ENCODE measurements around the gene TGFBR2. TPM values are rescaled to one million over a fixed set of nuclear protein-coding genes. Genes with fewer than 3 reads are reported as not detected.

Gene TGFBR2
- polyA plus RNA-seq, 1 donor (not counting 4 experiments of a cell fraction or from before 2014, with no cell fraction given): 303 TPM

DNA sequence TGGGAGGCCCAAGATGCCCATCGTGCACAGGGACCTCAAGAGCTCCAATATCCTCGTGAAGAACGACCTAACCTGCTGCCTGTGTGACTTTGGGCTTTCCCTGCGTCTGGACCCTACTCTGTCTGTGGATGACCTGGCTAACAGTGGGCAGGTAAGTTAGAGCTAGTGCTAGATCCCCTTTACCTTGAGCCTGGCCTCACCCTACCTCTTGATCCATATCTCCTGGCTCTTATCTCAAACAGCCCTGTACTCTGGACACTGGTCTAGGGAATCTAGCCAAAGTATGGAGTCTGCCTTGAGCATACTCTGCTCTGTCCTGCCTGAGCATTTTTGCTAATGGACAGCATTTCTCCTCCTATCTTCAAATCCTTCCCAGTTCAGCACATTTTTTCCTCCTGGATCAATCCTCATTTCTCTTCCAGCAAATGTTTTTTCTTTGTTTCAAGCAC, 65.9 kb downstream of the TGFBR2 start:
- Histone ChIP-seq H3K4me1 (ENCODE audit: control insufficient read depth, extremely low read depth, insufficient read depth, low read length) (no peaks in the 10 kb centered on the region), H4K20me1 (ENCODE audit: control insufficient read depth, extremely low read depth, insufficient read depth, low read length) (peaks cover 7% of the 10 kb centered on the region), H3K79me2 (ENCODE audit: control insufficient read depth, insufficient read depth, low read length) (peaks cover 88% of the 10 kb centered on the region), H3K4me3 (ENCODE audit: control insufficient read depth in 2 of 3, extremely low read depth in 1 of 3, insufficient read depth in 2 of 3, low read depth in 1 of 3, low read length in 3 of 3) (no peak overlapping the region), H3K27ac (ENCODE audit: control insufficient read depth, insufficient read depth, low read length) (no peak overlapping the region), H3K9ac (ENCODE audit: control insufficient read depth, extremely low read depth, insufficient read depth, low read length) (no peak overlapping the region), H3K9me1 (ENCODE audit: control insufficient read depth, extremely low read depth, insufficient read depth, low read length) (peaks cover 3% of the 10 kb centered on the region), H2AFZ (ENCODE audit: control insufficient read depth, low read length) (no peak overlapping the region), H3K9me3 (ENCODE audit: control insufficient read depth, low read depth, low read length) (no peaks in the 10 kb centered on the region), H3K36me3 (ENCODE audit: control insufficient read depth in 2 of 2, extremely low read depth in 1 of 2, insufficient read depth in 2 of 2, low read length in 2 of 2) (peaks cover 34 to 60% of the 10 kb centered on the region in 2 experiments), H3K27me3 (ENCODE audit: control insufficient read depth, extremely low read depth, insufficient read depth, low read length) (no peaks in the 10 kb centered on the region), H3K4me2 (ENCODE audit: control insufficient read depth, extremely low read depth, insufficient read depth, low read depth, low read length) (no peak overlapping the region)
- dilution Hi-C loops (cut with MboI; ENCODE audit: extremely low pct_ligation_motif_present, low sequenced_read_pairs): no loop called here
- no peak for FAIRE-seq
- TF ChIP-seq, protein P1, sequence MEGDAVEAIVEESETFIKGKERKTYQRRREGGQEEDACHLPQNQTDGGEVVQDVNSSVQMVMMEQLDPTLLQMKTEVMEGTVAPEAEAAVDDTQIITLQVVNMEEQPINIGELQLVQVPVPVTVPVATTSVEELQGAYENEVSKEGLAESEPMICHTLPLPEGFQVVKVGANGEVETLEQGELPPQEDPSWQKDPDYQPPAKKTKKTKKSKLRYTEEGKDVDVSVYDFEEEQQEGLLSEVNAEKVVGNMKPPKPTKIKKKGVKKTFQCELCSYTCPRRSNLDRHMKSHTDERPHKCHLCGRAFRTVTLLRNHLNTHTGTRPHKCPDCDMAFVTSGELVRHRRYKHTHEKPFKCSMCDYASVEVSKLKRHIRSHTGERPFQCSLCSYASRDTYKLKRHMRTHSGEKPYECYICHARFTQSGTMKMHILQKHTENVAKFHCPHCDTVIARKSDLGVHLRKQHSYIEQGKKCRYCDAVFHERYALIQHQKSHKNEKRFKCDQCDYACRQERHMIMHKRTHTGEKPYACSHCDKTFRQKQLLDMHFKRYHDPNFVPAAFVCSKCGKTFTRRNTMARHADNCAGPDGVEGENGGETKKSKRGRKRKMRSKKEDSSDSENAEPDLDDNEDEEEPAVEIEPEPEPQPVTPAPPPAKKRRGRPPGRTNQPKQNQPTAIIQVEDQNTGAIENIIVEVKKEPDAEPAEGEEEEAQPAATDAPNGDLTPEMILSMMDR (optimal IDR thresholded peaks at IDR 0.05 in 1 of 3, IDR thresholded peaks at IDR 0.05 in 1 of 3, conservative IDR thresholded peaks at IDR 0.05 in 1 of 3; ENCODE audit: extremely low read depth in 1 of 3, insufficient read depth in 2 of 3, low read length in 3 of 3): no peak
- TF ChIP-seq EZH2 (IDR thresholded peaks at IDR 0.05; ENCODE audit: low read length): no peak
- DNase-seq (ENCODE audit: low read depth, low spot score): no peak

DNA sequence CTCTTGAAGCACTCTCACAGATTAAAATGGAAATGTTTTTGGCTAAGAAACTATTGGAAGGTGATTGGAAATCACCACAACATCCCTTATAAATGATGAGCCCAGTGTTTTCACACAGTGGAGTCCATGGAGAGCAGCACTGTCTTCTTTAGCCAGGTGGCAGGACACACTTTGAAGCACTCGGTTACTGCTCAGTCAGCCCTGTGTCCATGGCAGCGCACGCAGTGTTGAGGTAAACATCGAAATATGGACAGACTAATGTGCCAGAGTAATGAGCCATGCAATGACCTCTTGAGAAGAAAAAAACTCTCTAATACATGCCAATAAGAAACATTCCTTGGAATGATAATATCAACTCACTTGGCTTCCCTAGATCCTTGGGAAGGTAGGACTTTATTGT, 66.6 kb downstream of the TGFBR2 start:
- TF ChIP-seq, protein P1 (optimal IDR thresholded peaks at IDR 0.05 in 1 of 3, IDR thresholded peaks at IDR 0.05 in 1 of 3, conservative IDR thresholded peaks at IDR 0.05 in 1 of 3; ENCODE audit: extremely low read depth in 1 of 3, insufficient read depth in 2 of 3, low read length in 3 of 3): no peak
- TF ChIP-seq EZH2 (IDR thresholded peaks at IDR 0.05; ENCODE audit: low read length): no peak
- Histone ChIP-seq H3K36me3 (ENCODE audit: control insufficient read depth in 2 of 2, extremely low read depth in 1 of 2, insufficient read depth in 2 of 2, low read length in 2 of 2) (peaks cover 38 to 63% of the 10 kb centered on the region in 2 experiments), H3K79me2 (ENCODE audit: control insufficient read depth, insufficient read depth, low read length) (peaks cover 89% of the 10 kb centered on the region), H3K4me3 (ENCODE audit: control insufficient read depth in 2 of 3, extremely low read depth in 1 of 3, insufficient read depth in 2 of 3, low read depth in 1 of 3, low read length in 3 of 3) (no peak overlapping the region), H4K20me1 (ENCODE audit: control insufficient read depth, extremely low read depth, insufficient read depth, low read length) (peaks cover 7% of the 10 kb centered on the region), H3K9me1 (ENCODE audit: control insufficient read depth, extremely low read depth, insufficient read depth, low read length) (peaks cover 3% of the 10 kb centered on the region), H3K27ac (ENCODE audit: control insufficient read depth, insufficient read depth, low read length) (no peak overlapping the region), H3K9ac (ENCODE audit: control insufficient read depth, extremely low read depth, insufficient read depth, low read length) (no peak overlapping the region), H2AFZ (ENCODE audit: control insufficient read depth, low read length) (no peak overlapping the region), H3K9me3 (ENCODE audit: control insufficient read depth, low read depth, low read length) (no peaks in the 10 kb centered on the region), H3K27me3 (ENCODE audit: control insufficient read depth, extremely low read depth, insufficient read depth, low read length) (no peaks in the 10 kb centered on the region), H3K4me2 (ENCODE audit: control insufficient read depth, extremely low read depth, insufficient read depth, low read depth, low read length) (no peak overlapping the region), H3K4me1 (ENCODE audit: control insufficient read depth, extremely low read depth, insufficient read depth, low read length) (no peaks in the 10 kb centered on the region)
- DNase-seq (ENCODE audit: low read depth, low spot score) (no peak), FAIRE-seq (no peak)
- dilution Hi-C loops (cut with MboI; ENCODE audit: extremely low pct_ligation_motif_present, low sequenced_read_pairs): no loop called here

Measured in keratinocyte (primary cell).